ENCODE results near the gene ZGPAT.
"Not testable (repeated sequence)": the region's sequence is repeated elsewhere in the genome, so short reads cannot be mapped to it uniquely, and the experiment has no call there.

Gene ZGPAT, protein sequence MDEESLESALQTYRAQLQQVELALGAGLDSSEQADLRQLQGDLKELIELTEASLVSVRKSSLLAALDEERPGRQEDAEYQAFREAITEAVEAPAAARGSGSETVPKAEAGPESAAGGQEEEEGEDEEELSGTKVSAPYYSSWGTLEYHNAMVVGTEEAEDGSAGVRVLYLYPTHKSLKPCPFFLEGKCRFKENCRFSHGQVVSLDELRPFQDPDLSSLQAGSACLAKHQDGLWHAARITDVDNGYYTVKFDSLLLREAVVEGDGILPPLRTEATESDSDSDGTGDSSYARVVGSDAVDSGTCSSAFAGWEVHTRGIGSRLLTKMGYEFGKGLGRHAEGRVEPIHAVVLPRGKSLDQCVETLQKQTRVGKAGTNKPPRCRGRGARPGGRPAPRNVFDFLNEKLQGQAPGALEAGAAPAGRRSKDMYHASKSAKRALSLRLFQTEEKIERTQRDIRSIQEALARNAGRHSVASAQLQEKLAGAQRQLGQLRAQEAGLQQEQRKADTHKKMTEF

DNA sequence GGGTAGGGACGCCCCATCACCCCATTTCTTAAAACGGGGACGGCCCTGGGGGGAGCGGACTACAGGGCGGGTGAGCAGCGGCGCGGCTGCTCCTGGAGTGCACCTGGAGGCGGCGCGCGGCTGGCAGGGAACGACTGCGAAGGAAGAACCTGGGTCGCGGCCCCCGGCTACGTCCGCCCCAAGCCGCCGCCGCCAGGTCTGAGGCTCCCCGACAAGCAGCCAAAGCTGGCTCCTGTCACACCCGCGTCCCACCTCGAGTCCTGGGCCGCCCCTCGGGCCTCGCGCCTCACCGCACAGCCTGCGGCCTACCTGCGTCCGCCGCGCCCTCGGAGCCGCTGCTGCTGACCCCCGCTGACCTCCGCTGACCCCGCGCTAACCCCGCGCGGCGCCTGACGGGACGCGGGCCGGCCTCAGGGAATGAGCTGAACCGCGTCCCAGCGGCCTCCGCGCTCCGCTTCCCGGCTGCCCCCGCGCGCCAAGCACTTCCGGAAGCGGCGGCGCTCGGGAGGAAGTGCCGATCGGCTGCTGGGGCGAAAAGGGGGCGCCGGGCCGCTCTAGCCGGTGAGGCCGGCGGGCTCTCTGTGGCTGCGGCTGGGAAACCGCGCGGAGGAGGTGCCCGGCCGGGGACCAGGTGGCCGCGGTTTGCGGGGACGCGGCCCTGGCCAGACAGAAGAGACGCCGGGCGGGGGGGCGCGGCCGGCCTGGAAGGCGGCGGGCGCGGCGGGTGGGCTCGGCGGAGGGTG, at the start of gene ZGPAT, which contains the start of gene ARFRP1:
Gene ZGPAT (plus strand): TSS at position 482 of the 743 bp plus-strand sequence. CDS start 542 bp downstream, outside the sequence.
Gene ARFRP1 (minus strand): TSS at position 419 of the 743 bp plus-strand sequence. CDS start 885 bp downstream, outside the sequence.
- DNase-seq = peak; percentile 76 to 85

DNA sequence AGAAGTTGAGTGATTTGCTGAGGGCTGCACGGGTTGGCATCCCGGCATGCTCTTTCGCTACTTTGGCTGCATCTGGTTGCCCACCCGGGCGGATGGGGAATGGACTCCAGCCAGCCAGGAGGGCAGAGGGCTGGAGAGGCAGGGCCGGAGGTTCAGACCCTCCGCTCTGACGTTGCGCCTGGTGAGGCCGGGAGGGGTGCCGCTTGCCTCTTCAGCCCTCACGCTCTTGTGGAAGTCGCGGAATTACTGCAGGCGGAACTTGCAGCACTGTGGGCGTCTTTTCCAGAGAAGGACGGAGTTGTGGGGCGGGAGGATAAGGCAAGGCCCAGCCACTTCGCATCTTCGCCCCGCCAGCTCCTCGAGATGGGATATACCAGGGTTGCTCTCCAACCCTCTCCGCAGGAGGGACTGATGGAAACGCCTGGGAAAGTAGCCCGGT, 49.1 kb upstream of the ZGPAT start:
- DNase-seq = no peak

DNA sequence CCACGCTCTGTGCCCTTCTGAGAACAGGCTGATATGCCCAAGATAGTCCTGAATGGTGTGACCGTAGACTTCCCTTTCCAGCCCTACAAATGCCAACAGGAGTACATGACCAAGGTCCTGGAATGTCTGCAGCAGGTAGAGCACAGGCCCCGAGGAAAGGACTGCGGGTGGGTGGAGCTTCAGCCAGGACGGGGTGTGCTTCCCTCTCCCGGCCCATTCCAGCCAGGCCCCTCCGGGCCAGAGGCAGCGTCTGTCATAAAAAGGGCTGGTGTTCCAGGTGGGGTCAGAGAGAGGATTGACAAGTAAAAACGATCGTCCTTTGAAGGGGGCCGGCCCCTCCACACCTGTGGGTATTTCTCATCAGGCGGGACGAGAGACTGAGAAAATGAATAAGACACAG, 48.5 kb upstream of the ZGPAT start:
- DNase-seq = no peak

DNA sequence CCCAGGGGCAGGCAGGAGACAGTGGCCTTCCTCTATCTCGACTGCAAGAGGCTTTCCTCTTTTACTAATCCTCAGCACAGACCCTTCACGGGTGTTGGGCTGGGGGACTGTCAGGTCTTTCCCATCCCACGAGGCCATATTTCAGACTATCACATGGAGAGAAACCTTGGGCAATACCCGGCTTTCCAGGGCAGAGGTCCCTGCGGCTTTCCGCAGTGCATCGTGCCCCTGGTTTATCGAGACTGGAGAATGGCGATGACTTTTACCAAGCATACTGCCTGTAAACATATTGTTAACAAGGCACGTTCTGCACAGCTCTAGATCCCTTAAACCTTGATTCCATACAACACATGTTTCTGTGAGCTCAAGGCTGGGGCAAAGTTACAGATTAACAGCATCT, 47.7 kb upstream of the ZGPAT start:
- DNase-seq = not testable (repeated sequence)

DNA sequence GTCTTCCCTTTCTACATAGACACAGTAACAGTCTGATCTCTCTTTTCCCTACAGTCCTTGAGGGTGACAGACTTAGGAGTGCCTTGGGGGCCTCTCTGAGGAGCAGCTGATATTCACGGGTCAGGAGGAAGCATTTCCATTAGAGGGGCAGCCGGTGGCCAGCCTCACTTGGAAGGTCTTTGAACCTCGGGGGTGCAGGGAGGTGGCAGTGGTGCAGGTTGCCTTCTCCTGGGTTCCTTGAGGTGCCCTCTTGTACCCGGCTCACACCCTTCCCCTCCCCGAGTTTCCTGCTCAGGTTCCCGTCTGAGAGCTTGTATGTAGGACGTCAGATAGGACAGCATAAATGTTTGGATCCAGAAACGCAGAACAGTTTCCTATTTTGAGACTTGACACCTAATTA, 47.2 kb upstream of the ZGPAT start:
- DNase-seq = no peak

DNA sequence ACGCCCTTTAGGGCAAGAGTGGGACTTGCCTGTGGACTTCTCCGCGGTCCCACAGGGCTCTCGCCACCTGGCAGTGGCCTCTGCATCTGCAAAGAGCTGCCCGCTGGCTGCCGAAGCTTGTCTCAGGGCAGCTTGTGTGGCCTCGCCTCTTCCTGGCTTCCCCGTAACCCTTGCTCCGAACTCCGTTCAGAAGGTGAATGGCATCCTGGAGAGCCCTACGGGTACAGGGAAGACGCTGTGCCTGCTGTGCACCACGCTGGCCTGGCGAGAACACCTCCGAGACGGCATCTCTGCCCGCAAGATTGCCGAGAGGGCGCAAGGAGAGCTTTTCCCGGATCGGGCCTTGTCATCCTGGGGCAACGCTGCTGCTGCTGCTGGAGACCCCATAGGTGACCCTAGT, 46.7 kb upstream of the ZGPAT start:
- no peak for DNase-seq

DNA sequence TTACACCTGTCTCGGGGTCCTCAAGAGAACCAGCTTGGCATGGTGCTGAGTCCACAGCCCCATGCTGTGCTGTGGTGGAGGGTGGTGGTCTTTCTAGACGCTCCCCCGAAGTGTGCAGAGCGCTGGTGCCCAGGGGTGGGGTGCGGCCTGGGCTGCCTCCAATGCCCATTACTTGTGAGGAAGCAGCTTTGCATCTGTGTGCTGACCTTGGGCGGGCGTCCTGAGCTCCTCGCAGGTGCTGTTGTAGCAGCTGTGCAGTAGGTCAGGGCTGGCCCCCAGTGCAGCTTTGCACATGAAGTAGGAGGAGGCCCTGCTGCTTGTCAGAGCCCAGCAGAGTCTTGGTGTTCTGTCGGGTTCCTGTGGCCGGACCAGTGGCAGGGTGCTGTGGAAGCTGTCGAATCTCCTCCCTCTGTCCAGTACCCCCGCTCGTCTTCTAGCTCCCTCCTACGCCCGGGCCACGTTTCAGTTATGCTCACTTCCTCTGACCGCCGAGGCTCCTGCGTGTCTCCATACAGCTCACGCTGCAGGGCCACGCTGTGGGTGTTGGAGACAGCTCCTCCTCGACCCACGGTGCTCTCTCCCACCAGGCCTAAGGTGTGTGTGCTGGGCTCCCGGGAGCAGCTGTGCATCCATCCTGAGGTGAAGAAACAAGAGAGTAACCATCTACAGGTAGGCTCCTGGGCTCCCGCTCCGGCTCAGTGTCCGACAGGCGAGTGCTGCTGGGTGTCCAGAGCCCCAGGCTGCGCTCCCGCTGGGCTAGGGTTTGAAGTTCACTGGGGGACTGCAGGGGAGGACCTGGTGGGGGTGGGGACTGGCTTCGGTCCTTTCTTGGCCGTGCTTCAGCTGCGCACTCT, 45.7 kb upstream of the ZGPAT start:
- DNase-seq = no peak

DNA sequence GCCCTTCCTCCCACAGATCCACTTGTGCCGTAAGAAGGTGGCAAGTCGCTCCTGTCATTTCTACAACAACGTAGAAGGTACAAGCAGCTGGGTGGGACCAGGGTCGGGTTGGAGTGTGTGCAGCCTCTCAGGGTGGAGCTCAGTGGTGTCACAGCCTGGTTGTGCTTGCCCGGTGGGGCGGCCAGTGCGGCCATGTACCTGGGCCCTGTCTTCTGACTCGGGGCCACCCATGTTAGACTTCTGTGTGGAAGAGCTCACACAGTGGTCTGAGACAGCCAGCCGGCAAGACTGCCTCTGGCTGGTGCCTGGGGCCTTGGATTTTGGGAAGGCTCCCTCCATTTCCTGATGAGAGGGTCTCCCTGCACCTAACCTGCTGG, 45.0 kb upstream of the ZGPAT start:
- DNase-seq = no peak

DNA sequence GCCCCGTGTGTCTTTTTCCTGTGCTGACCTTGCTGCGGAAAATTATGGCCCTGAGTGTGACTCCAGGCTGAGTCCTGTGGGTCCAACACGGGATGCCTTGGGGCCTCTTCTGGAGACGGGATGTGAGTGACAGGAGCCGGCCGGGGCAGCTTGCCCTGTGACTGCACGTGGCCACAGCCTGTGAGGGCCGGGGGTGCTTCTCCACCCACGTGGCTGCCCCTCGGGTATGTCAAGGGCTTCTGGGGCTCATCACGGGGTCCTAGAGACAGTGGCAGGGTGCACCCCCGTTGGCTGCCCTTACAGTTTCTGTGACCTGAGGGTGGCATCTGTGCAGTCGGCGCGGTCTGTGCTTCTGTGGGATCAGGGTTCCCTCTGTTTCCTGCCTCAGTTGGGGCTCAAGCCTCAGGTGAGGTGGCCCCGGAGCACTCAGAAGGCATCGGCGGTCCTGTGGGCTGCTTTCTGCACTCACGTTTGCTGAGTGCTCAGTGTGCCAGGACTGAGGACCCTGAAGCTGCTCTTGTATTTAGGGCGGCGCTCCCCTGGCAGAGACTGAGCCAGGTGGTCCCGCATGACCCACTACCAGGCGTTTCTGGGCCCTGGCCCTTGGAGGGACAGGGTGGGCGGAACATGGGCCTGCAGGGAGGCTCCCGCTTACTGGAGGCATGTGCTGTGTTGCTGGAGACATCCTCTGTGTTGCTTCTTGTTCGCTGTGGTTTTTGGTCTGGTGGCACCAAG, 44.3 kb upstream of the ZGPAT start:
- DNase-seq = no peak

DNA sequence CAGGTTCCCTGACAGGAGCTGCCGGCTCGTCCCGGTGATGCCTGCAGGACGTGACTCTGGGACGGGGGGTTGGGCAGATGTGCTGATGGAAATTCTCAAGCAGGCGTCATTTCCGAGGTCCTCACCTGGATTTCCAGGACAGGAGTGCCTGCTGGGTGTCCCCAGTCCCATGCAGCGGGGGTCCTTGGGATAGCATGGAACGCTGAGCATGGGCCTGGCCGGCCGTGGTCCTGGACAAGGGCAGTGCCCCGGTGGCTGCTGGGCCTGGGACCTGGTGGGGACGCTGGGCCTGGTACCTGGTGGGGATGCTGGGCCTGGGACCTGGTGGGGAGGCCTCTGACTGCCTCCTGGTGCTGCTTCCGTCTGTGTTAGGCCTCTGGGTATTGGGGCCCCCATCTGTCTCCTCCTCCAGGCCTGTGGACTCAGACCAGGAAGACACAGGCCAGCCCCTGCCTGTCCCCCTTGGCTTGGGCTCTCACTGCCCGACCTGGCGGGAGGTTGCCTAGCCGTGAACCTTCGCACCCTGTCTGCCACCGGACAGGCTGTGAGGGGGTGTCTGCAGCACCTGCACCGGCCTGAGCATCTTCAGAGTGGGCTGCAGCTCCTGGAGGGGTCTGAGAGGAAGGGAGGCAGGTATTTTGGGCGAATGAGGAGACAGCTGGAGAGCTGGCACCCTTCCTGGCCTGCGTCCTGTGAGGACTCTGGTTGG, 43.5 kb upstream of the ZGPAT start:
- no peak for DNase-seq

DNA sequence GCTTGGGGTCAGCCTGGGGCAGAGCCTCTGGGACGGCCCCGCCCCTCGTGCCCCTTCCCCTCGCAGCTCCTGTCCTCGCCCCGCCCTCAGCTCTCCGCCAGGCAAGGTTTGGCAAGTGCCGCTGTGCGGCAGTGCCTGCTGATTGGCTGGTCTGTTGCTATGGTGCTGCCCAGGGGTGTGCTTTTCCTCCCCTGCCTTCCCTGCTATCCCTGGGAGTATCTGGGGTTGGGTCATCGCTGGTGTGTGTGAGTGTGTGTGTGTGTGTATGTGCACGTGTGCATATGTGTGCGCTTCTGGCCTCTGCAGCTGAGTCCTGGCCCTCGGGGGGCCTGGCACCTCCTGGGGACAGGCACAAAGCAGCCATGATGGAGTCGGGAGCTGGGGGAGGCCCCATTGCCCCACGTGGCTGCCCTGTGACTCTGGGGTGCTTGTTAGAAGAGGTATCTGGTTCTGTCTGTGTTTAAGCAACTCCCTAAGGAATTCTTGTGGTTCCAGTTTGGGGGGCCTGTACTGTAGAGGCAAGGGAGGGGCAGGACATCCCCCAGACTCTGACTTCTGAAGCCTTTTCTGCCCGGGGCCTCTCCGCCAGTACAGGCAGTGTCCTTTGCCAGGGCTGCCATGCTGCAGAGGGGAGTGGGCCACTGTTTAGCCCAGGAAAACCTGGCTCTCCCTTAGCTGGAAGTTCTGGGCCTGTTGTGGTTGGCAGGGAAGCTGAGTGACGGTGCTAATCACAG, 42.8 kb upstream of the ZGPAT start:
- DNase-seq = no peak

DNA sequence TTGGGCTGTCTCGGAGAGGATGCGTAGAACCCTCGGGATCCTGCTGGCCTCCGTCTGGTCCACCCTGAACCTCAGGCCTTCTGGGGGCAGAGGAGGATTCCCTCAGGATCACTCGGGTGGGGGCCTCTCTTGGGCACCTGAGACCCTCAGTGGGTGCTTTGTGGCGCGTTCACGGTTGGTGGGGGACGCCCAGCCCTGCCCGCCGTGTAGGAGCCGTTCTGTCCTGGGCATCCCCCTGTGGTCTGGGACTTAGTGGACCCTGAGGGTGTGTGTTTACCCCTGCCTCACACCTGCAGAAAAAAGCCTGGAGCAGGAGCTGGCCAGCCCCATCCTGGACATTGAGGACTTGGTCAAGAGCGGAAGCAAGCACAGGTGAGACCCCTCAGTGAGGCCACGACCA, 42.1 kb upstream of the ZGPAT start:
- no peak for DNase-seq

DNA sequence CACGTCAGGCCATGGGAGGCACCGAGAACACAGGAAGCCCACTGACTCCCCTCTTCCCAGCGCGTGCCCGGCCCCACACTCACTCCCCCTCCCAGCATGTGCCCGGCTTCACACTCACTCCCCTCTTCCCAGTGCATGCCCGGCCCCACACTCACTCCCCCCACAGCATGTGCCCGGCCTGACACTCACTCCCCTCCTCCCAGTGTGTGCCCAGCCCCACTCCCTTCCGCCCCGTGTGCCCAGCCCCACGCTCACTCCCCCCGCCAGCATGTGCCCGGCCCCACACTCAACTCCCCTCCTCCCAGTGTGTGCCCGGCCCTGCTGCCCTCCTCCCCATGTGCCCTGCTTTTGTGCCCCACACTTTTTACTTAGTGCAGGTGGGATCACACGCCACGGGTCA, 40.0 kb upstream of the ZGPAT start:
- no peak for DNase-seq

DNA sequence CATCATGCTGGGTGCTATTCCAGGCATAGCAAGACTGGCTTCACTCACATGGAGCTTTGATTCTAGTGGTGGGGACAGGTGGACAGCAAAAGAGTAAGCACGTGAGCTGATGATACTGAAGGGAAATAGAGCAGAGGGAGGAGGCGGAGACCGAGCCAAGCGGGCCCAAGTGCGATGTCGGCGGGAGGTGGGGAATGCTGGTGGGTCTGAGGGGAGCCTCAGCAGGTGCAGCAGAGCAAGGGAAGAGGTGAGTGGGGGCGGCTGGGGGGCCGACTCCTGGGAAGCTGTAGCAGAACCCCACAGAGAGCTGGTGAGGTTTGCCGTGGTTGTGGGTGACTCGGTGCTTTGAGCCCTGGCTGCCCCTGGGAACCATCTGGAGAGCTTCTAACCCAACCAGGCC, 39.5 kb upstream of the ZGPAT start:
- DNase-seq = no peak

DNA sequence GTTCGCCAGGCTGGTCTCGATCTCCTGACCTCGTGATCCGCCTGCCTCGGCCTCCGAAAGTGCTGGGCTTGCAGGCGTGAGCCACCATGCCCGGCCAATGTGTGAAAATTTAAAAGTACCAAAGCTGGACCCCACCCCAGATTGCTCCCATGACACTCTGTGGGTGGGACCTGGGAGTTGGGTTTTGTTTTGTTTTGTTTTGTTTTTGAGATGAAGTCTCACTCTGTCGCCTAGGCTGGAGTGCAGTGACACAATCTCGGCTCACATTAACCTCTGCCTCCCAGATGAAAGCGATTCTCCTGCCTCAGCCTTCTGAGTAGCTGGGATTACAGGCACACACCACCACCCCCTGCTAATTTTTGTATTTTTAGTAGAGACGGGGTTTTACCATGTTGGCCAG, 36.1 kb upstream of the ZGPAT start:
- DNase-seq = not testable (repeated sequence)

DNA sequence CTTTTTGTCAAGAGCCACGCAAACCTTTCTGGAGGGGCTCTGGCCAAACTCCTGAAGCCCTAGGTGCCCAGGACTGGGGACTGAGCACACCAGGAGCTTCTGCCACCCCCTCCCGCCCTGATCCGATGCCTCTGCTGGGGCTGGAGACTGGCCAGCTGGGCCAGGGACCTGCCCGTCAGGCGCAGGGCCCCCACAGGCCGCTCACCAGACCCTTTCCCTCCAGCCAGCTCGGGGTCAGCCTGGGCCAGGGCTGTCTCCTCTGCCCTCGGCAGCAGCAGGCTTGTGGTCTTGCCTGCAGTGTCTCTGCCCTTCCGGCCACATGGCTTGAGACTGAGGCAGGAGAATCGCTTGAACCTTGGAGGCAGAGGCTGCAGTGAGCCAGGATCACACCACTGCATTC, 35.2 kb upstream of the ZGPAT start:
- DNase-seq = no peak

DNA sequence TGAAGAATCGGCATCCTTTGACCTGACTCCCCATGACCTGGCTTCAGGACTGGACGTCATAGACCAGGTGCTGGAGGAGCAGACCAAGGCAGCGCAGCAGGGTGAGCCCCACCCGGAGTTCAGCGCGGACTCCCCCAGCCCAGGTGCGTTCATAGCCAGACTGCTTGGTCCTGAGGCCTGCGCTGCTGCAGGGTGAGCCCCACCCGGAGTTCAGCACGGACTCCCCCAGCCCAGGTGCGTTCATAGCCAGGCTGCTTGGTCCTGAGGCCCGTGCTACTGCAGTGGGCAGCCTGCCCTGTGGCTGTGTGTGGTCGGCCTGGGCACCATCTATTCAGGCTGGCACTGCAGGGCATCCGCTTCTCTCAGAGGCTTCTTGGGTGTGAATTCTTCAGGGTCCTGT, 33.9 kb upstream of the ZGPAT start:
- DNase-seq = no peak

DNA sequence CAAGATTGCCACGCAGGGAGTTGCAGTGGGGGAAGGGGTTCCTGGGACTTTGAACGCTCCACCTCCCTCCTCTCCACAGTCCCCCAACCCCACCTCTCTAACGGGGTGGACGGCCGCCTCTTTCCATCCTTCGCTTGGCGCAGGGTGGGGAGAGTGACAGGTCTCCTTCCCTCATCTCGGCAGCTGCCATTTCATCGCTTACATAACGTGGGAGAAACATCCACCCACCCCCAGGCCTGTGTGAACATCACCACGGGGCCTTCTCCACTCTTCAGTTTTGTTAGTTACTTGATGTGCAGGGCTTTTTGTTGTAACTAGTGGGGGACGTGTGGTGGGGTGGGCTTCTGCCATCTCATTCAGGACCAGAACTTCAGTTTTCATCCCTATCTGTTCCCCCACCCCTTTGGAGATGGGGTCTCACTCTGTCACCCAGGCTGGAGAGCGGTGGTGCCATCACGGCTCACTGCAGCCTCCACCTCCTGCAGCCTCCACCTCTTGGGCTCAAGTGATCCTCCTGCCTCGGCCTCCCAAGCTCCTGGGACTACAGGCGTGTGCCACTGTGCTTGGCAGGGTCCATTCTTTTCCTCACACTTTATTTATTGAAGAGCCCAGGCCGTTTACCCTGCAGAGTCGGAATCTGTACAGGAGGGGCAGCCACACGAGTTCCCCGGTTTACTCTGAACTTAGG, 32.0 kb upstream of the ZGPAT start:
- no peak for DNase-seq

DNA sequence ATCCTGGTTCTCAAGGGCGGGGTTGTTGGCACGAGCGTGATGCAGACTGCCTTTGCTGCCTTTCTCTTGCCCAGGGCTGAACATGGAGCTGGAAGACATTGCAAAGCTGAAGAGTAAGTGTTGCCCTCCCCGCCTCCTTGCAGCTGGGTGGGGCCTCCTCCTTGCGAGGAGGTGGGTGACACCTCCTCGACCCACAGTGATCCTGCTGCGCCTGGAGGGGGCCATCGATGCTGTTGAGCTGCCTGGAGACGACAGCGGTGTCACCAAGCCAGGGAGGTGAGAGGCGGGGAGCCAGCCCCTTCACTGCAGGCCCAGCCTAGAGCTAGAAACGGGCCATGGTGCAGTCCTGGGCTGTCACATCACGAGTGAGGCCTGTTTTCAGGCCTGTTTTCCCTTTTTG, 29.8 kb upstream of the ZGPAT start:
- no peak for DNase-seq

Data from NCI-H2081 (cell line).